ENCODE measurements around the gene RAB10.

DNA sequence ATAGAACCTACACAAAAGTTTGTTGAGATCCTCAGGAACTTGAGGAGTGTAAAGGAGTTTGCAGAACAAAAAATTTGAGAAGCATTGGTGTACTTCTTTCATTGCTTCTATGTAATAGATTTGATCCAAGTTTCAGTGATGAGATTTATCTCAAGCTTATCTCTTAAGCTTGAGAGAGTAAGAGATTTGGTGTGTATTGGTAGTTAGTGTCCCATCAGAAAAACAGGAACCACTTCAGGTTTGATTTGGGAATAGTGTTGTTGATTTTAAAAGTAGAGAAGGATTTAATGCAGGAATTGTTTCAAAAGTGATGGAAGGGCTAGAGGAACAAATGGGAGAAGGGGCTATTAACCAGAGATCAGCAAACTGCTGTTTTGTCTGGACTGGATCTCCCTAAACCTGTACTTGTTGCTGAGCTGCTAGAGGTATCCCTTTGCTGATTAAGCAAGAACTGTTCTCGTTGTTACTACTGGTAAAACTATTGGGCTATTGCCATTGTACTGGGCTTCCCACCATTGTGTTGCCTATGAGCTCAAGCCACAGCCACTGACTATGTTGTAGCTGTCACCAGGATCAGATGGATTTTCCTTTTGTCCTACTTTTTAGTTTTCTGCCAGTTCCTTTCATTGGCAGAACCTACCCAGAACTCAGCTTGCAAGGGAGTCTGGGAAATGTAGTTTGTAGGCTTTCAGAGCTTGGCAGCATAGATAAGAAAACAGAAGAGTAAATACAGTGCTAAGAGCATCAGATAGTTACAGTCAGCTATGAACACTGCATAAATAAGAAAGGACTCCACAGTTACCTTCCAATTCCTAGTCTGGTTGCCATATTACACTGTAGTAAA lies 39.3 kb downstream of the RAB10 start:
- TF ChIP-seq, protein P1, sequence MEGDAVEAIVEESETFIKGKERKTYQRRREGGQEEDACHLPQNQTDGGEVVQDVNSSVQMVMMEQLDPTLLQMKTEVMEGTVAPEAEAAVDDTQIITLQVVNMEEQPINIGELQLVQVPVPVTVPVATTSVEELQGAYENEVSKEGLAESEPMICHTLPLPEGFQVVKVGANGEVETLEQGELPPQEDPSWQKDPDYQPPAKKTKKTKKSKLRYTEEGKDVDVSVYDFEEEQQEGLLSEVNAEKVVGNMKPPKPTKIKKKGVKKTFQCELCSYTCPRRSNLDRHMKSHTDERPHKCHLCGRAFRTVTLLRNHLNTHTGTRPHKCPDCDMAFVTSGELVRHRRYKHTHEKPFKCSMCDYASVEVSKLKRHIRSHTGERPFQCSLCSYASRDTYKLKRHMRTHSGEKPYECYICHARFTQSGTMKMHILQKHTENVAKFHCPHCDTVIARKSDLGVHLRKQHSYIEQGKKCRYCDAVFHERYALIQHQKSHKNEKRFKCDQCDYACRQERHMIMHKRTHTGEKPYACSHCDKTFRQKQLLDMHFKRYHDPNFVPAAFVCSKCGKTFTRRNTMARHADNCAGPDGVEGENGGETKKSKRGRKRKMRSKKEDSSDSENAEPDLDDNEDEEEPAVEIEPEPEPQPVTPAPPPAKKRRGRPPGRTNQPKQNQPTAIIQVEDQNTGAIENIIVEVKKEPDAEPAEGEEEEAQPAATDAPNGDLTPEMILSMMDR (IDR thresholded peaks at IDR 0.05) = no peak
- no peak for TF ChIP-seq ZFX (IDR thresholded peaks at IDR 0.05; ENCODE audit: borderline replicate concordance)
